ENCODE results near the gene CES4A.

DNA sequence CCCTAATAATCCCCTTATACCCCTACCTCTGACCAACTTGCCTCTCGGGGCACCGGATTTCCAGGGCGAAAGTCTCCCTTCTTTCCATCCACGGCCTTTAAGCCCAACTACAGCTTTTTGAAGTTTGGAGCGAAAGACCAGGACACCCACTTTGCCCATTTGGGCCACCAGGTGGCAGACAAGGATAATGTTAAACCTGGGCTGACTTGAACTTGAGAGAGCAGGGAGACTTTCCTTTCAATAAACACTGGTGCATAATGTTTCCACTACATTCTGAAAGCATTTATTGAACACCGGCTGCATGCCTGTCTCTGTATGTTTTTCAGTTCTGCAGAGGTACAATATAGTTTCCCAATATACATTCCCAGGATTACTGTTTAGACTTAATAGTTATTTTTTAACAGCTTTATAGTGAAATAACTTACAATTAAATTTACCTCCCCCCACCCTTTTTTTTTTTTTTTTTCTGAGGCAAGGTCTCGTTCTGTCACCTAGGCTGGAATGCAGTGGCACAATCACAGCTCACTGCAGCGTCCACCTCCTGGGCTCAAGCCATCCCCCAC lies 34.2 kb upstream of the CES4A start:
- TF ChIP-seq, protein P1, sequence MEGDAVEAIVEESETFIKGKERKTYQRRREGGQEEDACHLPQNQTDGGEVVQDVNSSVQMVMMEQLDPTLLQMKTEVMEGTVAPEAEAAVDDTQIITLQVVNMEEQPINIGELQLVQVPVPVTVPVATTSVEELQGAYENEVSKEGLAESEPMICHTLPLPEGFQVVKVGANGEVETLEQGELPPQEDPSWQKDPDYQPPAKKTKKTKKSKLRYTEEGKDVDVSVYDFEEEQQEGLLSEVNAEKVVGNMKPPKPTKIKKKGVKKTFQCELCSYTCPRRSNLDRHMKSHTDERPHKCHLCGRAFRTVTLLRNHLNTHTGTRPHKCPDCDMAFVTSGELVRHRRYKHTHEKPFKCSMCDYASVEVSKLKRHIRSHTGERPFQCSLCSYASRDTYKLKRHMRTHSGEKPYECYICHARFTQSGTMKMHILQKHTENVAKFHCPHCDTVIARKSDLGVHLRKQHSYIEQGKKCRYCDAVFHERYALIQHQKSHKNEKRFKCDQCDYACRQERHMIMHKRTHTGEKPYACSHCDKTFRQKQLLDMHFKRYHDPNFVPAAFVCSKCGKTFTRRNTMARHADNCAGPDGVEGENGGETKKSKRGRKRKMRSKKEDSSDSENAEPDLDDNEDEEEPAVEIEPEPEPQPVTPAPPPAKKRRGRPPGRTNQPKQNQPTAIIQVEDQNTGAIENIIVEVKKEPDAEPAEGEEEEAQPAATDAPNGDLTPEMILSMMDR (IDR thresholded peaks at IDR 0.05): peak; percentile 69 to 92 (median 84)
- TF ChIP-seq POLR2A (IDR thresholded peaks at IDR 0.05): no peak

Data from Peyer's patch (tissue), 4 donors.